HL-60/S4 treated with phorbol 12-myristate 13-acetate at 8.2 ng/mL for 4 days and 3 days (cell line): Measurements from ENCODE around the gene HS1BP3.

Source experiments
- in situ Hi-C: fragments of 300-500 bp; cut with MboI; formaldehyde crosslinking; loops from 2 replicates; pipeline ENCODE4 v1.15.0; 2022; ENCODE audit warnings: low sequenced_read_pairs

HS1BP3 gene

GRCh38 chr2:20590704-20591515 is 60.0 kb downstream of the HS1BP3 start:
- in situ Hi-C loops, result no loop called here

DNA sequence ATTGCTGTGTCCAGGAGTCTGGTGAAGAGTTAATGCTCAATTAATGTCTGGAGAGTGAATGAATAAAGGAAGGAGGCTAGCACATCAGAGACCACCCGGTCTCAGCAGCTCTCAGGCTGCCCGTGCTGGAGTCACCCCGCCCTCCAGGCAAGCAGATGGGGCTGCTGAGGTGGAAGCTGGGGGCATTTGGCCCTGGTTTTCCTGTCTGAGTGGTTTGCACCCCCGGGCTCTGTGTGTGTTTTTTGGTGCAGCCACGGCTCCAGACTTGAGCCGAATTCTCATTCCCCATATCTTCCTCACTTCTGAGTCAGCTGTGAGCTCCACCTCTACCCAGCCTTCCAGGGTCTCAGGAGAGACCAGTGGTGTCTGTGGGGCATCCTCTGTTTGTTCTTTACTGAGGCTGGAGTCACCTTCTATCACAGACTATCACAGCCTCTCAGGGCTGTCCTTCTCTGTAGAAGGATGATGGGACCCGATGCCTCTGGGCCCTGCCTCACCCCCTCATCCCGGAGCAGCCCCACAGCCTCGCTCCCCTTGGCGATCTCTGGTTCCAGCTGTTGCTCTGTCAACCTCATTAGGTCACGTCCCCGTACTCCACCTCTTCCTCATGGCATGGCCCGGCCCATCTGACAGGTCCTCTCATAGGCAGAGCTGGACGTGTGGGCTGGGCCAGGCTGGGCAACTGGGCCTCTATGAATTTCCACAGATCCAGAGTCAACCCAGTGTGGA is 60.8 kb downstream of the HS1BP3 start:
- in situ Hi-C loops, result no loop called here

- in situ Hi-C loops, result no loop called here
Measured at GRCh38 chr2:20588918-20589871, 61.7 kb downstream of the HS1BP3 start.

DNA sequence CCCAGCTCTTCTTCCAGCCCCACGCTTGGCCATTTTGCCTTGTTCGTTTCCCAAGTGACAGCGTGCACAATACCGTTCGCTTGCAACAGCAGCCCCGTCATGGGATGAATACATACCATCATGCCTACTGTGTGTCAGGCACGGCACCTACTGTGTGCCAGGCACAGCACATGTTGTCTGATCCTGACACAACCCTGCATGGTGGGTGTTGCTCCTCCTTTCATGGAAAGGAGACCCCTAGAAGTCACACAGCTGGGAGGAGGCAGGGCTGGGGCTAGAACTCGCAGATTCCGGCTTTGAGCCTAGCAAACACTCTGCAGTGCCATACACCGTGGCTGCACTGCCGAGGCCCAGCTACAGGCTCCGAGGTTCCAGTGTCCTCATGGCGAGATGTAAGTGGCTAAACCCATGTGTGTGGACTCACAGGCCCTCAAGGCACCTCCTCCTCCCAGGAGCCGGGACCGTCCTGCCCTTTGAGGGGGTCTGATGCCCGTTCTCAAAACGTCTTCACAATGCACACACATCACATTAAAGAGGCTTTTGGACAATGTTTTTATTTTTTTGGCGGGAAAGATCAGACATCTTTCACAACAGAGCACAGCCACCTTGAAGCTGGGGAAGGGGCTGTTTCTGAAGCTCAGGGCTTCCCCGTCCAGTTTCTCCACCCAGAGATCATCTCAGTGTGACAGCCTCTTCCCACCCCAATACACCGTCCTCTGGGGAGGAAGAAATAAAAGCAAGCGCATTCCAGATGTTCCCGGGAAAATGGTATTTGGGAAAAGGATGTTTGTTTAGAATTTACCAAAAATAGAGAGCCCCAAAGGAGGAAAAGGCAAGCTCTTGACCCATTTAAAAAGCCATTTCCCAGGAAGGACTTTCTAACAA is 64.9 kb downstream of the HS1BP3 start:
- in situ Hi-C loops, result no loop called here

DNA sequence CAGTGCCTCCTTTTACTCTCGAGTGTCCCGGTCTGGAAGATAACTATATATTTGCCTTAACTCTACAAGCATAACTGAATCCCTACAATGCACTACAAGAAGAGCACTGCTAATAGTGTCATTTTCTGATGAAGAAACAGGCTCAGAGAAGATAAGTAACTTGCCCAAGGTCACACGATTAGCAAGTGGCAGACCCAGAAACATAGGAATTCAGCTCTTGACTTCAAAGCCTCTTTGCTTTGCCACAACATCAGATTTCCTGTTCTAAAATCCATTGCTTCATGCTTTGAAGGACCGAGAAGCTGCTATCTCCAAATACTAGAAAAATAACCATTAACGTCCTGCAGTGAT is 65.6 kb downstream of the HS1BP3 start:
- in situ Hi-C loops, result no loop called here

DNA sequence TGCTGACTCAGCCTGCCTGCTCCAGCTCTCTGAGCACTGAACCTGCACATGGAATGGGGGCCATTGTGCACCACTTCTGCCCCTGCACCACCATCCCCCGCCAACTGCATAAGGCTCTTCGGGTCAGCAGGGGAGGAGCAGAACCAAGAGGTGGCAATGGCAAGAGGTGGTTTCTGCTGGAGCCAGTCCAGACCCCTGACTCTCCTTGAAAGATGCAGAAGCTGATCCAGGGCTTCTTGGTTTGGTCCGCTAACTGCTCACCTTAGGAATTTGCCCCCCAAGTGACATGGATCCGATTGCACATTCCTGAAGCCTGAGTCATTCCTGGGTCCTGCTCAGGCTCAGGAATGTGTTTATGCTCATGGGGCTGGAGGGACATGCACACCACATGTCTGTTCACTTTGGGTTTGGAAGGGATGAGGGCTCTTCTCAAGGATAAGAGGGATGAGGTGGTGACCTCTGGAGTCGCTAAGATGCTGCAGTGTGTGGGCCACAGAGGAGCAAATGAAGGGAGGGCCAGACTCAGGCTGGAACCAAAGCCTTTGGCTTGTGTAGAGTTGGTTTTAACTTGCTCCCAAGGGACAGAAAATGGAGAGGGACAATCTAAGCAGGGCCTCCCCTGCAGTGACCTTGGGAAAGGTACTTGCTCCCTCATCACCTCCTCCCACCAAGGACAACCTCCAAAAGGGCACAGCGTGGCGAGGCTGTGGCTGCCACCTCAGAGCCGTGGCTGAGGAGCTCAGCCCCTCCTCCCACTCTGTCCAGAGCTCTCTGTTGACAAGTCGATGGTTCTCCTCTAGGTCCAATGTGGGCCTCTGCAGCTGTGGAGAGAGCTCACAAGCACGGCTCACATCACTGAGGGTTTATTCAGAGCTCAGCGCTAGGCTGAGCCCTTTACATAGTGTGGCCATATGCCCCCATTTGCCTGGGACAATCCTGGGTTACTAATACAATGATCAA is 66.2 kb downstream of the HS1BP3 start:
- in situ Hi-C loops, result no loop called here

GRCh38 chr2:20584045-20584398 is 66.9 kb downstream of the HS1BP3 start:
- in situ Hi-C loops, result no loop called here

DNA sequence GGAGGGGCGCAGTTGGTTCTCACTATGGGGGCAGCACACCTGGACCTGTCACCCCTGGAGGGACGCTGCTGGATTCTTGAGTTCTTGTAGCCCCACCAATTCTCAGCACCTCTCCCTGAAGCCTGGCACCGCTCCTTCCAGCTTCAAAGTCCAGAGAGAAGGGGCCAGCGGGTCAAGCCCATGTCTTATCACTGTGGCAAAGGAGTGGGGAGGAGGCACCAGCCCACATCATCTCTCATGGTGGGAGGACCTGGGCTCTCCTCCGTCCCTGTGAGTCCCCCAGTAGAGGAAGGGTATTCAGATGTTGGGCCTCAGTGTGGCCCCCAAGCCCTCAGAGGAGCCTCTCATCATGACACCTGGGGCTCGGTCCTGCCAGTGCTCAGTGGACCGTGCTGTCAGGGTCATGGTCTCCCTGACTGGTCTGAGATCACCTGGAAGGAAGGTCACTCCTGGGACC is 67.4 kb downstream of the HS1BP3 start:
- in situ Hi-C loops, result no loop called here

DNA sequence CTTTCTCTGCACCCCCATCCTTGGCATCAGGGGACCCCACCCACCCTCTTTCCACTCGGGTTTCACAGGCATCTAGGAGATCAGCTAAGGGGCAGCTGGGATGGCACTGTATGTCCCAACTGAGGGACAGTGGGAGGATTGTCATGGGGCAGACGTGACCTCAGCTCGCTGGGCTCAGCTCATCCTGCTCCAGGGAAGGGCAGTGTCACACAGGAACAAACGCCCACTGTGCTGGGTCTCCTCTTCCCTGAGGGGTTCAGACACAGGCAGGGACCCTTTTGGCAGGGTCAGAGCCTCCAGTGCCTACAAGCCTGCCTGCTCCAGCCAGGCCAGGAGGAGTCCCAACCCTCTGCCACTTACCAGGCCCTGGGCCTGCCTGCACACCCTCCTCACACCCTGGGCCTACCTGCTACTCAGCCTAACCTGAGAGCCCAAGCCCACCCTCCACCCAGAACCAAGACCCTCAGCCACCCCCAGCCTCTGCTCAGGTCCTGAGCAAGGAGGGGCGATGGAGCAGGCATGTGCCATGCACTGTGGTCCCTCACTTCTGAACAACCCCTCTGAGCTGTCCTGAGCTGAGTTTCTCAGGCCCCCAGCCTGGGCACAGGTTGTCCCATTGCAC is 68.2 kb downstream of the HS1BP3 start:
- in situ Hi-C loops, result no loop called here

DNA sequence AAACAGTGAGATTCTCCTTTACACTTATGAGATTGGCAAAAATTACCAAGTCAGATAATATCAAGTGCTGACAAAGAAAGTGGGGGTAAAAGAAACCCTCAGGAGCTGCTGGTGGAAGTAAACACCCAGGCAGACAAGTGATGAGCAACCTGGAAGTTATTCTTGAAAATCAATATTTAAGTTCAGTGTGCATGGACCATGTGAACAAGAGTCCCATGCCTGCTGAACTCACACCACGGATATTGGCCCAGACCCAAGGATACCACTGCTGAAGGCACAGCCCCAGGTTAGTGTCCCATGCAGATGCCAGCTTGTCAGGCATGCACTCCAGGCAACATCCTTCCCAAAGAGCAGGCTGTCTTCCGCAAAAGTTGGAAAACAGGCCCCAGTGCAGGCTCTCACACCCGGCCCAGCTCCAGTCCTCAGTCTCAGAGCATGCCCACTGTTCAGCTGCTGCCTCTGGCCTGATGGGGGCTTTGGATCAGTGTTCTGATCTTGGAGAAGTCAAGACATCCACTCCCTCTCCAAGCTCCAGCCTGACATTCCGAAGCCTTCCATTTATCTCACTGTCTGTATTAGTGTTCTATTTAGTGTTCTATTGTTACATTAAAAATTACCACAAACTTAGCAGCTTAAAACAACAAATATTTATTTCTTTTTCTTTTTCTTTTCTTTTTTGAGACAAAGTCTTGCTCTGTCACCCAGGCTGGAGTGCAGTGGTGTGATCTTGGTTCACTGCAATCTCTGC is 70.0 kb downstream of the HS1BP3 start:
- in situ Hi-C loops, result no loop called here

GRCh38 chr2:20579866-20580265 is 71.0 kb downstream of the HS1BP3 start:
- in situ Hi-C loops, result no loop called here

DNA sequence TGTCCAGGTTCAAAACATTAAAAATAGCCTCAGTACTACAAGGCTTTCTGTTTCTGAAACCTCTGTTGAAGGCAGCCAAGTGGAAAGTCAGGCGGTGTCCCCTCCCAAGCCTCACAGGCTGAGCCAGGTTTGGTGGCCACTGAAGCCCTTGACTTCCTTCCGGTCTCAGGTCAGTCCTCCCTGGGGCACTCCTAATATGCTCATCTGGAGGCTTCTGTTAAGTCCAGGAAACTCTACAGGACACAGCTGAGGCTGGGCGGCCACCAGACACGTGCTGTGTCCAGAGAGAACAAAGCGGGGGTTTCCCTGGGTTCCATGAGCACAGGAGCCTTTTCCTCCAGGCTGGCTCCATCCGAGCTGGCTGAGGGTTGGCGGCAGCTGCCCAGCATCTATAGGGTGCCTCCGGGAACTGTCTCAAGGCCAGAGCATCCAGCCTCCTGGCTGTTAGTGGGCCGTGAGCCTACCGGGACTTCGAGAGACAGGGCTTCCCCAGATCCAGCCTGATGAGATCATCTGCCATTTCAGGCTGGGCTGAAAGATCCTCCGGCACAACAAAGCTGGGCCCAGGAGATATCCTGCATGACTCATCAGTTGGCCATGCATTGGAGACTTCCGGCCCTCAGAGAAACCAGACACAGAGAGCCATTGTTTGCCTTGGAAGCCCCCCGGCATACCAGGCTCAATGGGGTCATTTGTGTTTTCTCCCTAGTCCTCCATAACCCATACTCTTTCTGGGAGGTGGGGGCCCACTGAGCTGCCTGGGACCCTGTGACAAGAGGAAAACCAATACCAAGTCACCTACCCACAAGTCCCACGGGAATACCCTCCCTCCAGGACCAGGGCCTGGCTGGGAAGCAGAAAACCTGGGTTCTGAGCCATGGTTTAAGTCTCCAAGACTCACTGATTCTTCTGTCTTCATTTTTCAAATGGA is 71.7 kb downstream of the HS1BP3 start:
- in situ Hi-C loops, result no loop called here

DNA sequence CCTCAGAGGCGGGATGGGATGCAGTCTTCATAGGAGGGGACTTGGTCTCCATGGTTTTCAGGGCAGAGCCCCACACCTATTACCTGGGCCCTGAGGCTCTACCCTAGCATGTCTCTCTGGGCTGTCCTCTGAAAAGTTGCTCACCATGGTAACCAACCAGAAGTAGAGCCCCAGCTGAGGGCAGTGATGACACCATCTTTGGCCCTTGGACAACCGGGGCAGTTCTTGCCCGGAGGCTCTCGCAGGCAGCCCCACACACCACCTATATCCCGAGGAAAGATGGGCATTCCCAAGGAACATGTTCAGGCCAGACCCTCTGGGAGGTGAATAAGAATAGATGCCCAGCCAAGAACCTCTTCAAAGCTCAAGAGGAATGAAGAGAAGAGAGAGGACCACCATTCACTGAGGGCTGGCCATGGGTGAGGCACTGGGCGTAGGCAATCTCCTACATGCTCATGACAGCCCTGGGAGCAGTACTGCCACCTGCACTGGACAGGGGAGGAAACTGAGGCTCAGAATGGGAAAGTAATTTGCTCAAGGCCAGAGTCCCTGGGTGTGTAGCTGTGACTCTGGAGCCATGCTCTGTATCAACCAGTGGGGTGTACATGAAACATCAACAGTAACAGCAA is 72.5 kb downstream of the HS1BP3 start:
- in situ Hi-C loops, result no loop called here

- in situ Hi-C loops, result no loop called here
Measured at GRCh38 chr2:20577495-20578235, 73.2 kb downstream of the HS1BP3 start.

- in situ Hi-C loops, result no loop called here
Measured at GRCh38 chr2:20576598-20577115, 74.2 kb downstream of the HS1BP3 start.
